Activated CD8-positive, alpha-beta T cell treated with anti-CD3 and anti-CD28 coated beads, Interleukin-2, amount 10 ng/mL, durations not matched to agents 7 days and 5 days (primary cell): ENCODE measurements around the gene MYMX. TPM values are rescaled to one million over a fixed set of nuclear protein-coding genes. Genes with fewer than 3 reads are reported as not detected.
A peak's percentile ranks its signal among the peaks of the same experiment; 100 is the strongest.

Experiments
- ATAC-seq: fragments of 150-1000 bp; cut with Tn5 transposase; one replicate; pipeline ENCODE4 v1.10.0; 2021; ENCODE audit warnings: moderate library complexity
- CTCF ChIA-PET: fragments of 350-600 bp; sonication (Branson Sonifier 250); formaldehyde crosslinking; loops from one replicate; lab custom pipeline; 2021; ENCODE audit warnings: antibody characterized with exemption; lab: Charles Lee
- POLR2A ChIA-PET: fragments of 350-600 bp; sonication (Branson Sonifier 250); formaldehyde crosslinking; loops from one replicate; lab custom pipeline; 2021; ENCODE audit warnings: antibody characterized with exemption; lab: Charles Lee
- DNase-seq: peaks from one replicate; pipeline ENCODE4 v3.0.0-alpha.2; 2020
- H3K27ac Mint-ChIP-seq: one replicate; pipeline ENCODE4 v1.8.0; 2021; ENCODE audit warnings: mild to moderate bottlenecking, mixed read lengths
- H3K27me3 Mint-ChIP-seq: one replicate; pipeline ENCODE4 v1.8.0; 2021; ENCODE audit warnings: low read depth, mixed read lengths
- H3K36me3 Mint-ChIP-seq: one replicate; pipeline ENCODE4 v1.8.0; 2021; ENCODE audit warnings: low read depth, mixed read lengths
- H3K4me1 Mint-ChIP-seq: one replicate; pipeline ENCODE4 v1.8.0; 2021; ENCODE audit warnings: low read depth, mixed read lengths
- H3K4me3 Mint-ChIP-seq: one replicate; pipeline ENCODE4 v1.8.0; 2021; ENCODE audit warnings: mild to moderate bottlenecking, mixed read lengths
- H3K9me3 Mint-ChIP-seq: one replicate; pipeline ENCODE4 v1.8.0; 2022; ENCODE audit warnings: mixed read lengths; ENCODE audit not compliant: insufficient read depth
- total RNA-seq, 2 experiments: library from RNA; stranded (reverse); gene quantifications; one replicate each; pipeline ENCODE4 v1.2.3, GENCODE V29; 2021

The MYMX gene
- total RNA-seq, 2 experiments from 2014 or later = not detected

DNA sequence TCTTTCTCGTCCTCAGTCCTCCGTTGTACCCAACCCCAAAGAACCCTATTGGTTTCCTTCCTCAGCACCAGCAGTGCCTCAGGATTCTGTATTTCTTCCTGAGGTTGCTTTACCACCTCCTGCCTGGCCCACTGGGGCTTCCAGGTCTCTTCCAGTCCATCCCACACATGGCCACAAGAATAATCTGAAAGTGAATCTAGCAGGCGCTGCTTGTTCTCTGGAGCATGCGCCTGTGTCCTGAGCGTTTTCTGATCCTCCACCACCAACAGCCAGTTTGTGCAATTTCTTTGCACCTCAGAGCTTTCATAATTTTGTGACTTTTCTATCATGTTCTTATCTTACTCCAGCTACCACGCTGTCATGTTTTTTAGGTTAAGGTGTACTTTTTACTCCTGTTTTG is 18.5 kb downstream of the MYMX start:
- DNase-seq (no peak), ATAC-seq (no peak)
- Mint-ChIP-seq H3K4me1 (peaks cover 34% of the 10 kb centered on the region), H3K4me3 (no peak overlapping the region), H3K9me3 (no peaks in the 10 kb centered on the region), H3K27me3 (no peaks in the 10 kb centered on the region), H3K27ac (no peak overlapping the region), H3K36me3 (peaks cover 25% of the 10 kb centered on the region)
- ChIA-PET POLR2A (interaction anchor here (5.6 kb wide), 1 partner anchor 12 kb away, joined by 54 read pairs; the partner anchor contains the start of gene HSP90AB1), CTCF (interaction anchor here (1.0 to 3.0 kb wide), 14 partner anchors 10 to 139 kb away, joined by 3 to 37 read pairs (median 6); partner anchors contain the start of genes HSP90AB1, SLC29A1 and SLC35B2)

DNA sequence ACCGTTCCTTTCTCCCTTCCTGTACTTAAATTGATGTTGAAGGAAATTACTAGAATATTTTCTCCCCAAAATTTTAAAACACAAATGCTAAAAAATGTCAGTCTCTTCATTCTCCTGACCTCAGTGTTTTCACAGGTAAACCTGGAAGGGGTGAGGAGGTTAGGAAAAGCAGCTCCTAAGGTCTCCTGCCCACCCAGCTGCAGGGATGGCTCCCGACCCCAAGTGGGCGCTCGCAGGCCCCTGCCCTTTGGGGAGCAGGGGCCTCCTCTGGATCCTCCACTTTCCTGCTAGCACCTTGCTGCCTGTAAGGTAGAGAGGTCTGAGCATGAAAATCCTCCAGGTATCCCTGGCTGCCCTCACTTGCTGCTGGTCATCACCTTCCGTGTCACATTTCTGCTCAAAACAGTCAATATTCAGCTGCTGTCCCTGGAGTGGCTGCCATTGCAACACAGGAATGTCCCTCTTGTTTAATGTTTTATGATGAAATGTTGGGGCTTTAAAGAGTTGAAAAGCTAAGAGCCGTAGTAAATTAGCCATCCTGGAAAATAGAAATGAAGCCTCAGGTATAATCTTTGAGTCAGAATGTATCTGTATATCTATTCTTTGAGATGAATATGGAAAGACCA is 19.3 kb downstream of the MYMX start:
- CTCF ChIA-PET = interaction anchor here (0.9 to 3.0 kb wide), 8 partner anchors 9 to 139 kb away, joined by 3 to 37 read pairs (median 12); partner anchors contain the start of genes HSP90AB1, SLC29A1 and SLC35B2
- DNase-seq (no peak), ATAC-seq (no peak)
- POLR2A ChIA-PET = interaction anchor here (5.6 kb wide), 1 partner anchor 11 kb away, joined by 54 read pairs; the partner anchor contains the start of gene HSP90AB1
- no peak overlapping the region for H3K27ac Mint-ChIP-seq
- H3K4me1 Mint-ChIP-seq = peaks cover 34% of the 10 kb centered on the region
- peaks cover 21% of the 10 kb centered on the region for H3K36me3 Mint-ChIP-seq
- no peaks in the 10 kb centered on the region for H3K9me3 Mint-ChIP-seq
- no peak overlapping the region for H3K4me3 Mint-ChIP-seq
- H3K27me3 Mint-ChIP-seq = no peaks in the 10 kb centered on the region

DNA sequence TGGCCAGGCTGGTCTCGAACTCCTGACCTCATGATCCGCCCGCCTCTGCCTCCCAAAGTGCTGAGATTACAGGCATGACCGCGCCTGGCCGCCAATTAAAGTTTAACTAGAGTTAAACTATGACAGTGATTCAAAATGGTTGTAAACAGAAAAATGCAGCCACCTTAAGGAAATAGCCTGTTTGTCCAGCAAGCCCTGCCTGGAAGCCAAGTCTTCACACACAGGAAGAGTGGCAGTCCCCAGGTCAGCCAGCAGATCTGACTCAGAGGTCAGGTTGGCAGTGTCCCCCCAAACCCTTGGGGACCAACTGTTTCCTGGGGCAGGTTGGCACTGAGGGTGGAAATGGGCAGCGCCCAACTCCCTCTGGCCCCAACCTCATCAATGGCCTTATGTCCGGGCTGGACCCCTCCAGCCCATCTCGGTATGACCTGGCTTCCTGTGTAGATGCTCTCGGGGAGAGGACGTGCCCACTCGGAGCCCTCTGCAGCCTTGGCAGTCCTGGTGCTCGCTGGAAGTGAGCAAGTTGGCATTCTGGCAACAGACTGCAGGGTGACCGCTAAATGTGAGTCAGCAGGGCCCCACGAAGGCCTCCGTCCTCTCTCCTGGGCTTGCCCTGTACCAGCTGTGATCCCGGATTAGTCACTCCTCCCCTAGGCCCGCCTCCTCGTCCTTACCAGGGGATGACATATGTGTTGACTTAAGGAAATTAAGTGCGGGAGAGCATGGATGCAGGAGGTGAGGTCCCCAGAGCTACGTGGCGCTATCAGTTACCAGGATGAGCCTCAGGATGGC is 20.5 kb downstream of the MYMX start:
- no peaks in the 10 kb centered on the region for H3K9me3 Mint-ChIP-seq
- peak overlapping the region; percentile 94 for H3K27ac Mint-ChIP-seq
- ChIA-PET POLR2A (interaction anchor here (1.3 to 5.6 kb wide), 3 partner anchors 10 to 20 kb away, joined by 3 to 54 read pairs (median 5); partner anchors contain the start of genes HSP90AB1 and SLC35B2), CTCF (interaction anchor here (0.6 to 2.8 kb wide), 22 partner anchors 9 to 1182 kb away, joined by 3 to 36 read pairs (median 4); partner anchors contain the start of genes HSP90AB1, MYMX and SLC35B2)
- peak overlapping the region; percentile 80 for H3K4me3 Mint-ChIP-seq
- DNase-seq = peak; percentile 70
- no peaks in the 10 kb centered on the region for H3K27me3 Mint-ChIP-seq
- ATAC-seq = peak; percentile 75
- H3K36me3 Mint-ChIP-seq = peaks cover 11% of the 10 kb centered on the region
- peaks cover 34% of the 10 kb centered on the region for H3K4me1 Mint-ChIP-seq

DNA sequence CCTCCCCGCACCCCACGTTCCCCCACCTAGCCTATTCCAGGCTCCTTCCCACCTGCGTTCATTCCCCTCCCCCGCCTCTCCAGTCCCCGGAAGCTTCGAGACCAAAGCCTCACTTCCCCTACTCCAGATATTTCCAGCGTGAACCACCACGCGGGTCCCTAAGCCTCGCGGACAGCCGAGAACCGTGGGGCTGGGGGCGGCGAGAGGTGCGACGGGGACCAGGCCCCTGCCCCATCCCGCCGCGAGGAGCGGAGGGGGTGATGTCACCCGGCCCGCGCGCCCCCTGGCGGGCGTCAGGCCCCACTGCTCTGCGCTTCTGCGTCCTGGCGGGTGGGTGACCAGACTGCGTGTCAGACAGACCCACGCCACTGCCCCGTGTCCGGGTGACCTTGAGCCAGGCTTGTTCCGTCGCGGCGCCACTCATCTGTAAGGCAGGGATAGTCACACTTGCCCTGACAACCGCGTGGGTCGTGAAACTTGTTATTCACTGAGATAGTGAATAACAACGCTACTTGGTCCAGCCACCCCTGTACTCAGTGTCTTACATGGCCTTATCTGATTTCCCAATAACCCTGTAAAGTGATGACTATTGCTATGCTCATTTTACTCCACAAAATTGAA is 21.2 kb downstream of the MYMX start:
- DNase-seq = peak; percentile 81
- peak; percentile 97 for ATAC-seq
- H3K36me3 Mint-ChIP-seq = peaks cover 7% of the 10 kb centered on the region
- H3K27me3 Mint-ChIP-seq = no peaks in the 10 kb centered on the region
- no peaks in the 10 kb centered on the region for H3K9me3 Mint-ChIP-seq
- H3K4me1 Mint-ChIP-seq = peaks cover 32% of the 10 kb centered on the region
- H3K27ac Mint-ChIP-seq = peak overlapping the region; percentile 94
- H3K4me3 Mint-ChIP-seq = peak overlapping the region; percentile 80
- ChIA-PET CTCF (interaction anchor here (0.6 to 2.8 kb wide), 23 partner anchors 9 to 1183 kb away, joined by 3 to 36 read pairs (median 4); partner anchors contain the start of genes HSP90AB1, MYMX and SLC35B2), POLR2A (interaction anchor here (0.6 to 5.6 kb wide), 4 partner anchors 9 to 32 kb away, joined by 3 to 54 read pairs (median 4); partner anchors contain the start of genes HSP90AB1 and SLC35B2)

DNA sequence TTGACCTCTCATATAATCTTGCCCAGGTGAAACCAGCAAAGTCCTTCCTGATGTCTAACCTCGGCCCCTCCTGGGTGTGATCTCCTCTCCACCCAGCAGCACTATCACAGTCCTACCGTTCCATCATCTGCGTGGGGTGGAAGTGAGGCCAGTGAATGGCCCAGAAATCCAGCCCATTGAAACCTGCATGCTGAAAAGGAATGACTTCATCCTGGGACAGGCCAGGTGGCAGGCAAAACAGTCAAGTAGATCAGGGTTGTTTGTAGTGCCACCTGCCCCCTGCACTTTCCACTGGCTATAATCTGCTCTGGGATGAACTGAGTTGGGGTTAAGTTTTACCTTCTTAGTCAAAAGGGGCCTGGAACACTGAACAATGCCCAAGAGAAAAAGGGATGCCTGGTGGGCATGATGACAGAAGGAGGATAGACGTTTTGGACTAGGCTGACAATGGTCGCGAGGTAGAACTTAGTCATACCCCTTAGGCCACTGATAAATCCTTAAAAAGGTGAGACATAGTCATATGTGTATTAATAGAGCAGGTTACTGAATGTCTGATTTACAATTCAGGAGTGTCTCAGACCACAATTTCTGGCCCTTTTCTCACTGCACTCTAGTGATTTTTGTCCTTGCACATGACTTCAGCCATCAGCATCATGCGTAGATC is 22.1 kb downstream of the MYMX start:
- Mint-ChIP-seq H3K27ac (peak overlapping the region; percentile 36), H3K4me3 (peak overlapping the region; percentile 80), H3K36me3 (peaks cover 6% of the 10 kb centered on the region), H3K4me1 (peaks cover 23% of the 10 kb centered on the region), H3K9me3 (no peaks in the 10 kb centered on the region), H3K27me3 (no peaks in the 10 kb centered on the region)
- ChIA-PET CTCF (interaction anchor here (0.6 to 2.8 kb wide), 4 partner anchors 14 to 66 kb away, joined by 6 to 36 read pairs (median 9); partner anchors contain the start of gene SLC35B2), POLR2A (interaction anchor here (0.6 to 5.6 kb wide), 4 partner anchors 8 to 33 kb away, joined by 3 to 54 read pairs (median 4); partner anchors contain the start of genes HSP90AB1 and SLC35B2)
- no peak for DNase-seq
- ATAC-seq = no peak

DNA sequence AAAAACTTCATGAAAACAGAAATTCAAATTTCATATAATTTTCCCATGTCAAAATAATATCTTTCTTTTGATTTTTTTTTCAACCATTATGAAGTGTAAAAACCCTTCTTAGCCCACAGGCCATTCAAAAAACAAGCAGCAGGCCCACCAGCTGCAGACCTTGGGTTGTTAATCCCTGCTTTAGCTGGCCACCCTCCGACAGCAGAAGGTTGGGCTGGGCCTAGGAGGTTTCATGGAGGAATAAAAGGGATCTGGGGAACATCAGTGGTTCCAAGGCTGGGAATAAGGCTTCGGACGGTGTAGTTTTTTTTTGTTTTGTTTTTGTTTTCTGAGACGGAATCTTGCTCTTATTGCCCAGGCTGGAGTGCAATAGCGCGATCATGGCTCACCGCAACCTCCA is 26.6 kb downstream of the MYMX start:
- ATAC-seq (no peak), DNase-seq (no peak)
- ChIA-PET POLR2A (interaction anchor here (0.8 kb wide), 1 partner anchor 13 kb away, joined by 4 read pairs; the partner anchor contains the start of gene SLC35B2), CTCF (interaction anchor here (4.0 to 8.1 kb wide), 2 partner anchors 9 to 11 kb away, joined by 17 to 75 read pairs; partner anchors contain the start of gene SLC35B2)
- H3K36me3 Mint-ChIP-seq = peaks cover 13% of the 10 kb centered on the region
- no peaks in the 10 kb centered on the region for H3K9me3 Mint-ChIP-seq
- H3K4me1 Mint-ChIP-seq = peaks cover 15% of the 10 kb centered on the region
- no peak overlapping the region for H3K27ac Mint-ChIP-seq
- H3K27me3 Mint-ChIP-seq = no peaks in the 10 kb centered on the region
- H3K4me3 Mint-ChIP-seq = no peak overlapping the region

DNA sequence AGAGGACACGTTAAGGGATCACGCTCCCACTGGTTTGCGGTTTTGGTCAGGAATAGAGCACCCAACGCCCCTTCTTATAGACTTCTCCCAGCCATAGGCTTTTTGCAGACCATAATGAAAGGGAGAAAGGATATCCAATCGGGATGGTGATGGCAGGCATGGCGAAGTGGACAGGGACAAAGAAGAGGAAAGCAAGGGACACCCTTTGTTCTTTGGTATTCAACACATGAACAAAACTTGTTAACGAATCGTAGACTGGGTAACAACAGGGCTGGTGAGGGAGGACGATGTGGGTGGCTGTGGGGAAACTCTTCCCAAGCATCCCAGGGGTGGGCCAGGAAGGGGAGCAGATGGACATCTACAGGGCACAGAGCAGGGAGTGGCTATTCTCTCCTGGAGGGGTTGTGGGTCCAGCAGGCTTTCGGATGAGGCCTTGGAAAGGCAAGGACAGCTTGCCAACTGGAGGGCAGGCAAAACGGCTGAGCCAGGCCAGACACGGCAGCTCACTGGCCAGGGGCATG is 28.7 kb downstream of the MYMX start:
- DNase-seq (no peak), ATAC-seq (no peak)
- H3K36me3 Mint-ChIP-seq = peaks cover 34% of the 10 kb centered on the region
- peak overlapping the region; percentile 98 for H3K4me3 Mint-ChIP-seq
- no peaks in the 10 kb centered on the region for H3K27me3 Mint-ChIP-seq
- H3K9me3 Mint-ChIP-seq = no peaks in the 10 kb centered on the region
- ChIA-PET POLR2A (interaction anchor here (0.6 to 4.4 kb wide), 6 partner anchors 9 to 59 kb away, joined by 3 to 104 read pairs (median 46); partner anchors contain the start of genes NFKBIE, SLC29A1 and SLC35B2), CTCF (interaction anchor here (0.7 to 8.1 kb wide), 13 partner anchors 8 to 113 kb away, joined by 3 to 75 read pairs (median 4); partner anchors contain the start of genes SLC29A1 and SLC35B2)
- peak overlapping the region; percentile 99 for H3K27ac Mint-ChIP-seq
- peaks cover 33% of the 10 kb centered on the region for H3K4me1 Mint-ChIP-seq

DNA sequence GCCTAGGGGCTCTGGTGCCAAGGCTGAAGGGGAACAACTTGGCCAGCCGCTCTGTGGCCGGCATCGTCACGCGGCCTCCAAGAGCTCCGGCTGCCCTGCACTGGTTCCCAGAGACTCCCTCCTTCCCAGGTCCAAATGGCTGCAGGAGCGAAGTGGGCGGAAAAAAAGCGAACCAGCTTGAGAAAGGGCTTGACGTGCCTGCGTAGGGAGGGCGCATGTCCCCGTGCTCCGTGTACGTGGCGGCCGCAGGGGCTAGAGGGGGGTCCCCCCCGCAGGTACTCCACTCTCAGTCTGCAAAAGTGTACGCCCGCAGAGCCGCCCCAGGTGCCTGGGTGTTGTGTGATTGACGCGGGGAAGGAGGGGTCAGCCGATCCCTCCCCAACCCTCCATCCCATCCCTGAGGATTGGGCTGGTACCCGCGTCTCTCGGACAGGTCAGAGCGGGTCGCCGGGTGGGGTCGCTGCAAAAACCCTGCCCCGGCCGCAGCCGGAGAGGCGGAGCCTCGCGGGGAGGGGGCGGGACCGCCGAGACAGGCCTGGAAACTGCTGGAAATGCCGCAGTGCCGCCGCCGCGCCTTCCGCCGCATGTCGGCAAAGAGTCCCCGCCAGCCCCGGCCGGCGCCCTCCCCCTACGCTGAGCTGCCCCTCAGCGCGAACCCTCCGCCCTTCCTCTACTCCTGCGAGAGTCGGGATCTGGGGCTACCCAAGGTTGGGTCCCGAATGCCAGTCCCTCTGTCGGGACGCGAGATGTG is 29.4 kb downstream of the MYMX start:
- POLR2A ChIA-PET = interaction anchor here (0.5 to 4.4 kb wide), 26 partner anchors 10 to 1317 kb away, joined by 3 to 104 read pairs (median 4); partner anchors contain the start of genes AARS2, CDC5L, CNPY3 and GTPBP2
- H3K27ac Mint-ChIP-seq = peak overlapping the region; percentile 99
- no peaks in the 10 kb centered on the region for H3K9me3 Mint-ChIP-seq
- H3K36me3 Mint-ChIP-seq = peaks cover 41% of the 10 kb centered on the region
- H3K27me3 Mint-ChIP-seq = no peaks in the 10 kb centered on the region
- peak overlapping the region; percentile 98 for H3K4me3 Mint-ChIP-seq
- peaks cover 38% of the 10 kb centered on the region for H3K4me1 Mint-ChIP-seq
- ATAC-seq (peak; percentile 38), DNase-seq (peak; percentile 86)
- CTCF ChIA-PET = interaction anchor here (0.7 to 8.1 kb wide), 17 partner anchors 9 to 113 kb away, joined by 3 to 75 read pairs (median 5); partner anchors contain the start of genes SLC29A1 and SLC35B2

DNA sequence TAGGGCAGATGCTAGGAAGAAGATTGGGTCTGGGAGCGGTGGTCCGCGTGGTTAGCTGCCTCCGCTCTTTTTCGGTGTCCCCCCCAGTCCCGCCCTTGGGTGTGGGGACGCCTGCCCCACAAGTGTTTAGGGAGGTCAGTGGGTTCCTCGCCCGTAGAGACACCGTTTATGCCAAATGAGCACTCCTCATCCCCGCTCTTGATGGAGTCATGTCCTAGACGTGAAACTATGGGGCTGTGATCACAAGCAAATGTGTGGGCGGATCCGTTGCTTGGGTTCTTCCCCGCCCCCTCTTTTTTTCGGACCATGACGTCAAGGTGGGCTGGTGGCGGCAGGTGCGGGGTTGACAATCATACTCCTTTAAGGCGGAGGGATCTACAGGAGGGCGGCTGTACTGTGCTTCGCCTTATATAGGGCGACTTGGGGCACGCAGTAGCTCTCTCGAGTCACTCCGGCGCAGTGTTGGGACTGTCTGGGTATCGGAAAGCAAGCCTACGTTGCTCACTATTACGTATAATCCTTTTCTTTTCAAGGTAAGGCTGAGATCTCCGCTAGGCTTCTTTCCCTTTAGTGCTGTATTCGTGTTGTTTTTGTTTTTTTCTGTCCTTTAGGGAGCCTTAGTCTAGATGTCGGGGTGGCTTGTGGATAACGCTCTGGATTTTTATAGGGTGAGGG is 30.1 kb downstream of the MYMX start, which contains the start of gene HSP90AB1:
Gene HSP90AB1, plus strand, starts transcription at position 439 of the 675 bp plus-strand sequence. CDS start 1,529 bp downstream, outside the sequence.
- DNase-seq = peak; percentile 97
- Mint-ChIP-seq H3K36me3 (peaks cover 48% of the 10 kb centered on the region), H3K4me1 (peaks cover 44% of the 10 kb centered on the region), H3K27ac (peak within 1 kb of the TSS; percentile 99), H3K4me3 (peak within 1 kb of the TSS; percentile 98), H3K9me3 (no peaks in the 10 kb centered on the region), H3K27me3 (no peaks in the 10 kb centered on the region)
- ChIA-PET POLR2A (interaction anchor here (0.5 to 4.4 kb wide), 26 partner anchors 9 to 1318 kb away, joined by 3 to 104 read pairs (median 4); partner anchors contain the start of genes AARS2, CDC5L, CNPY3 and GTPBP2), CTCF (interaction anchor here (1.3 to 8.1 kb wide), 10 partner anchors 8 to 74 kb away, joined by 3 to 75 read pairs (median 8); partner anchors contain the start of gene SLC35B2)
- peak; percentile 80 for ATAC-seq
